GM21576 (cell line): ENCODE data around the gene HAUS5.

Source experiments
- ATAC-seq: cut with Tn5 transposase; IDR thresholded peaks from one replicate; pipeline ENCODE4 v1.9.1; 2021; ENCODE audit warnings: mild to moderate bottlenecking, moderate library complexity; ENCODE audit not compliant: unreplicated experiment

HAUS5 gene

GRCh38 chr19:35669974-35670373, 57.4 kb downstream of the HAUS5 start:
- no peak for ATAC-seq

- ATAC-seq: no peak
Observed at GRCh38 chr19:35670686-35671085, 58.2 kb downstream of the HAUS5 start.

GRCh38 chr19:35671818-35672217, 59.3 kb downstream of the HAUS5 start:
- no peak for ATAC-seq

GRCh38 chr19:35673121-35673804, 60.7 kb downstream of the HAUS5 start:
- ATAC-seq: no peak
